GM12865 (cell line): Measurements from ENCODE around the gene PPP1R3C.

ENCODE experiments used
- DNase-seq: peaks from one replicate; pipeline ENCODE4 v3.0.0; 2010; ENCODE audit warnings: low read depth
- H3K4me3 ChIP-seq: 2 replicates; pipeline ENCODE4 v1.5.1; 2011; ENCODE audit warnings: mild to moderate bottlenecking, low read depth, low read length, control low read depth
- CTCF ChIP-seq: IDR thresholded peaks from 2 replicates; pipeline ENCODE4 v1.5.1; 2011; ENCODE audit warnings: low read length, control low read depth, low read depth, inconsistent platforms; ENCODE audit not compliant: insufficient read depth; ENCODE audit errors: missing control alignments

The PPP1R3C gene

DNA sequence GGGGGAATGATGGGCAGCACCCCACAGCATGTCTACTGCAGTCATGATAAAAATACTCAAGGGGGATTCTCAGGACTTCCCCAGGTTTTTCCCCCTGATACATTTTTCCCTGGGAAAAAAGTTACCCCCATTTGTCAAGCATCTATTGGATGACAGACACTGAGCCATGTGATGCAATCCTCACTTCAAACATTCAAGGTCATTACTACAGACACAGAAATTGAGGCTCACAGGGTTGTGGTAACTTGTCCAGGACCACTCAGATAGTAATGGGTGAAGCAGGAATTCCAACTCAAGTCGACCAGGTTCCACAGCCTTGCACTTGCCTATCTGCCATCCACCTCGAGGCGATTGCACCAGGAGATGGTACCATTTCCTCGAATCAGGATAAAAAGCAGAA, 31.7 kb downstream of the PPP1R3C start:
- no peak for TF ChIP-seq CTCF
- DNase-seq, result no peak
- H3K4me3 ChIP-seq, result no peak overlapping the region

- no peak overlapping the region for H3K4me3 ChIP-seq
- no peak for TF ChIP-seq CTCF
- no peak for DNase-seq
These were observed 34.5 kb downstream of the PPP1R3C start for GRCh38 chr10:91598211-91598977.

DNA sequence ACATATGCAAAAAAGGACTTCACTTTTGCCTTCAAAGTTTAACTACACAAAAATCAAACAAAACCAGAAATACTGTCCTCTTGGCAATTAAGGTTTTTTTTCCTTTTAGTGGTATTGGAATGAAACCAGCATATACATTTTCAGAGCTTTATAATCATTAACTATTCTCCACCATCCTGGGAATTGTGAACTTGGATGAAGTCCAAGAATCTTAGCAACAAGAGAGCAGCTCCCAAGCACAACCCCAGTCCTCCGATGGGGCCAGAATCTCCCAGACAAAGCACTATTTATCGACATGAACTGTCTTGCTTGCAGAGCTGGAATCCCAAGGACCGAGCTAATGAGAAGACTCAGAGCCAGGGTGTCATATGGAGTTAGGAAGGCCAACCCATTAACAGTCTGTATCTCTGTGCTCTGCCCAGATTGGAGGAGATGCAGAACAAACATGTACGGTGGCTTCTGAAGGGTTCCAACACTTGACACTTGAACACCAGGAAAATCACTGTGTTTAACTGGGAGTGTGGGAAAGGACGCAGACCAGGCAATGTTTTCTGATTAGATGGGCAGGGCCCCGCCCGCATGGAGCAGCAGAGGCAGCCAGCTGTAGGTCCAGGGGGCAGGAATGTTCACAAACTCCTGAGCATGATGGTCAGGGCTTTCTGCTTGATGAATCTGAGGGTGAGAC, 35.5 kb downstream of the PPP1R3C start:
- no peak for TF ChIP-seq CTCF
- no peak overlapping the region for H3K4me3 ChIP-seq
- no peak for DNase-seq

- TF ChIP-seq CTCF, result no peak
- H3K4me3 ChIP-seq, result no peak overlapping the region
- DNase-seq, result no peak
These were observed 36.1 kb downstream of the PPP1R3C start for GRCh38 chr10:91596825-91597196.

GRCh38 chr10:91593834-91594233, 39.0 kb downstream of the PPP1R3C start:
- H3K4me3 ChIP-seq, result no peak overlapping the region
- no peak for TF ChIP-seq CTCF
- DNase-seq, result no peak

- TF ChIP-seq CTCF, result no peak
- no peak overlapping the region for H3K4me3 ChIP-seq
- DNase-seq, result no peak
These were observed 39.5 kb downstream of the PPP1R3C start for GRCh38 chr10:91593366-91593765.
